Right lobe of liver (tissue), 6 donors: Measurements from ENCODE around the gene IGFL1. TPM values are rescaled to one million over a fixed set of nuclear protein-coding genes. Genes with fewer than 3 reads are reported as not detected.
"Not testable (repeated sequence)": the region's sequence is repeated elsewhere in the genome, so short reads cannot be mapped to it uniquely, and the experiment has no call there.

Experiments used
- ATAC-seq, 4 donors: fragments of 200-7000 bp; cut with Tn5 transposase; one replicate each; pipeline ENCODE4 v1.9.1; 2020; ENCODE audit warnings: mild to moderate bottlenecking in 4 of 4, moderate library complexity in 4 of 4
- DNase-seq, 3 donors: peaks; one replicate each; pipeline ENCODE4 v3.0.0-alpha.2; 2020
- H3K27ac ChIP-seq, 3 donors: fragments of 200-600 bp; one replicate each; pipeline ENCODE4 v1.8.0; 2022
- H3K27me3 ChIP-seq, 2 donors: fragments of 200-600 bp; one replicate each; pipeline ENCODE4 v1.8.0; 2022
- H3K36me3 ChIP-seq, 4 donors: fragments of 200-600 bp; sonication (generic) in 1 of 4; one replicate each; pipeline versions ENCODE4 v1.5.1 to v1.8.0; 2017 to 2022; ENCODE audit warnings: control low read depth in 1 of 4
- H3K4me1 ChIP-seq, 4 donors: fragments of 200-600 bp; sonication (generic) in 1 of 4; one replicate each; pipeline versions ENCODE4 v1.5.1 to v1.8.0; 2017 to 2022; ENCODE audit warnings: control low read depth in 1 of 4
- H3K4me3 ChIP-seq, 3 donors: fragments of 200-600 bp; one replicate each; pipeline ENCODE4 v1.8.0; 2022
- H3K9me3 ChIP-seq, 4 donors: fragments of 200-600 bp; sonication (generic) in 1 of 4; one replicate each; pipeline versions ENCODE4 v1.5.1 to v1.8.0; 2017 to 2022; ENCODE audit warnings: control low read depth in 1 of 4
- POLR2A ChIP-seq: fragments of 450-650 bp; IDR thresholded peaks from one replicate; pipeline ENCODE4 v1.6.1; 2017; ENCODE audit warnings: antibody characterized with exemption, mild to moderate bottlenecking
- WGBS: methylation state at CpG from one replicate; pipeline ENCODE4 v1.1.6; 2018; ENCODE audit warnings: low coverage, low lambda C conversion rate; ENCODE audit not compliant: insufficient coverage; ENCODE audit errors: missing lambda C conversion rate; 5-methylcytosine and 5-hydroxymethylcytosine counted together
- intact Hi-C, 2 donors: fragments of 100-400 bp; cut with DNase I; formaldehyde crosslinking; loops; one replicate each; pipeline versions ENCODE4 v1.11.2 to v1.14.1; 2022
- total RNA-seq, 6 experiments: library from RNA; depleted of rRNA in 2 of 6; stranded (reverse); fragments of >200 nt in 2 of 6; fragmentation: NEBNext Ultra II Directional in 3 of 6; extraction: Animal tissue kit (Norgen Biotek cat#: 25700) in 3 of 6; gene quantifications; one replicate each; pipeline versions ENCODE4 v1.1.0 to v1.2.4, GENCODE V29; 2016 to 2023
- TF ChIP-seq, protein P1 (sequence below), 4 donors: fragments of 200-600 bp in 3 of 4; fragments of 450-650 bp in 1 of 4; IDR thresholded peaks; one replicate each; pipeline versions ENCODE4 v1.5.1 to v1.8.0; 2016 to 2022; ENCODE audit warnings: antibody characterized with exemption in 4 of 4, mild to moderate bottlenecking in 2 of 4
- donor health status: DM: no; HTN: yes; CAD: no.
- donor health status: DM: no; HTN: no; CAD: no.
- donor health status: DM: no; HTN: no; CAD: no.
- donor health status: DM: no; HTN: yes; CAD: no.
- donor health status: DM: no; HTN: yes; CAD: no.

Gene IGFL1
- total RNA-seq, 6 experiments from 2014 or later: not detected

DNA sequence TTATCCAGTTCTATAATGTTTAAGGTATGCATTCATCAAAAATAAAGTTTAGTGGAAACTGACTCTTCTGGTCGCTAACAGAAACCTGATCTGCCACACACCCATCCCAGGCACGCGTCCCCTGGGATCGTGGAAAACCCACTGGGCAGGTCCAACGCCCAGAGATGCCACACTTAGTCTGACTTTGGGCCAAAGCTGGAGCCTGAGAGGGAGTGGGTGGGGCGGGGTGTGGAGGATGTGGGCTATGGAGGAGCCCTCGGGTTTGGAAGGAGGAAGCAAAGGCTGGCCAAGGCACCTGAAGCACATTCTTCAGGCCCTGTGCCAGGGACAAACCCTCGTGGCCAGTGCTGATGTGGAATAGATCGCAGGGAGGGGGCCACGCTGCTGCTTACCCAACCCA, 2.5 kb downstream of the IGFL1 start:
- DNase-seq (no peak), ATAC-seq (peak in 1 of 4 donors; percentile 10)
- TF ChIP-seq, protein P1, sequence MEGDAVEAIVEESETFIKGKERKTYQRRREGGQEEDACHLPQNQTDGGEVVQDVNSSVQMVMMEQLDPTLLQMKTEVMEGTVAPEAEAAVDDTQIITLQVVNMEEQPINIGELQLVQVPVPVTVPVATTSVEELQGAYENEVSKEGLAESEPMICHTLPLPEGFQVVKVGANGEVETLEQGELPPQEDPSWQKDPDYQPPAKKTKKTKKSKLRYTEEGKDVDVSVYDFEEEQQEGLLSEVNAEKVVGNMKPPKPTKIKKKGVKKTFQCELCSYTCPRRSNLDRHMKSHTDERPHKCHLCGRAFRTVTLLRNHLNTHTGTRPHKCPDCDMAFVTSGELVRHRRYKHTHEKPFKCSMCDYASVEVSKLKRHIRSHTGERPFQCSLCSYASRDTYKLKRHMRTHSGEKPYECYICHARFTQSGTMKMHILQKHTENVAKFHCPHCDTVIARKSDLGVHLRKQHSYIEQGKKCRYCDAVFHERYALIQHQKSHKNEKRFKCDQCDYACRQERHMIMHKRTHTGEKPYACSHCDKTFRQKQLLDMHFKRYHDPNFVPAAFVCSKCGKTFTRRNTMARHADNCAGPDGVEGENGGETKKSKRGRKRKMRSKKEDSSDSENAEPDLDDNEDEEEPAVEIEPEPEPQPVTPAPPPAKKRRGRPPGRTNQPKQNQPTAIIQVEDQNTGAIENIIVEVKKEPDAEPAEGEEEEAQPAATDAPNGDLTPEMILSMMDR (IDR thresholded peaks at IDR 0.05): no peak
- no peak for TF ChIP-seq POLR2A
- no peak overlapping the region for H3K27ac ChIP-seq
- 49% methylated on average over 6 of the region's 10 CpGs for WGBS
- H3K36me3 ChIP-seq: no peaks in the 10 kb centered on the region
- intact Hi-C loops: no loop called here
- H3K4me3 ChIP-seq: no peak overlapping the region
- no peaks in the 10 kb centered on the region for H3K4me1 ChIP-seq
- H3K9me3 ChIP-seq: no peaks in the 10 kb centered on the region
- H3K27me3 ChIP-seq: no peaks in the 10 kb centered on the region

DNA sequence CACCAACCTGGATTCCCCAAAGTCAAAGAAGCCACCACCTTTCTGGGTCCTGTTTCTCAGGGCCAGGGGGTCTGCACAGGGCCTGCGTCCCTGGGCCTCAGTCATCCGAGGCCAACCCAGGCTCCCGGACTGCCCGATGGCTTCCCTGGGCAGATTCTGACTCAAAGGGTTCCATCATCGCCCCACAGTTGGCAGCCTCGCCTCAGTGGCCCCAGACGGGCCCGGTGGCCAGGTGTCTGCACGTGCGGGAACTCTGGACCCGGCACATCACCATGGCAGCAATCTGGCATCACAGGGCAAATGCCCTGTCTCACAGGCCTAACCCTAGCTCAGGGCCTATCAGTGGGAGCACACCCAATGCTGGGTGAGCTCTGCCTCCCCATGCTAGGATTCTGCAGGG, 2.9 kb downstream of the IGFL1 start:
- H3K27ac ChIP-seq: no peak overlapping the region
- no peak for TF ChIP-seq POLR2A
- TF ChIP-seq, protein P1 (IDR thresholded peaks at IDR 0.05): no peak
- no peaks in the 10 kb centered on the region for H3K27me3 ChIP-seq
- no peaks in the 10 kb centered on the region for H3K36me3 ChIP-seq
- ATAC-seq (no peak), DNase-seq (no peak)
- H3K4me1 ChIP-seq: no peaks in the 10 kb centered on the region
- intact Hi-C loops: no loop called here
- no peaks in the 10 kb centered on the region for H3K9me3 ChIP-seq
- WGBS: no CpG with 5 or more reads among the region's 11 CpGs
- no peak overlapping the region for H3K4me3 ChIP-seq

DNA sequence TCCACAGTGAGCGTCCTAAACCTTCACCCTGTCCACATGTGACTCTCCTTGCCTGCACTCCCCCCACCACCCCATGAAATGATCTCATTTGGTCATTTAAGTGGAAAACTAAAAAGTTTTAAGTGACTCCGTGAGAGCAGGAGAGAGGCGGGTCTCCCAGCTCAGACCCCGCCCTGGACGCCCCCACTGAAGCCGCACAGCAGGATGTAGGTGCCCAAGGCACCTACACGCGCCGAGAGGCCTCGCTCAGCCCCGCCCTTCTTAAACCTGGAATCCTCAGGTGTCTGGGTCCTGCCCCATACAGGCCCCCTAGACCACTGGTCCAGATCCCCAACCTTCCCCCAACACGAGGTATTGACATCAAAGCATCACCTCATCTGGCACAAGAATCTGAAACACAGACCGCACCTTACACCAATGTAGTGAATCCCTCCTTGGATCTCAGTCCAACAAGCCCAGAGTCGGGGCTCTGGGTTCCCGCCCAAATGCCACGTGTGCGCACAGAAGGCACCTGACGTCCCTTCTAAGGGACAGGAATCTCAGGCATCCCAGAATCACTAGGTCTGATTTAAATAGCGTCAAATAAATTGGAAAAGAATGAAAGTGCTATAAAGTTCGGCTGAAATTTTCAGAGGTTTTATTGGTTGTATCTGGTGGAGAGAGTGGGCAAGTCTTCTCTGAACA, 3.5 kb downstream of the IGFL1 start:
- Histone ChIP-seq H3K27ac (no peak overlapping the region), H3K9me3 (no peaks in the 10 kb centered on the region), H3K36me3 (no peaks in the 10 kb centered on the region), H3K4me3 (no peak overlapping the region), H3K27me3 (no peaks in the 10 kb centered on the region), H3K4me1 (no peaks in the 10 kb centered on the region)
- intact Hi-C loops: no loop called here
- WGBS: 77% methylated on average over 11 of the region's 20 CpGs
- no peak for DNase-seq
- TF ChIP-seq POLR2A: no peak
- TF ChIP-seq, protein P1 (IDR thresholded peaks at IDR 0.05): no peak
- no peak for ATAC-seq

DNA sequence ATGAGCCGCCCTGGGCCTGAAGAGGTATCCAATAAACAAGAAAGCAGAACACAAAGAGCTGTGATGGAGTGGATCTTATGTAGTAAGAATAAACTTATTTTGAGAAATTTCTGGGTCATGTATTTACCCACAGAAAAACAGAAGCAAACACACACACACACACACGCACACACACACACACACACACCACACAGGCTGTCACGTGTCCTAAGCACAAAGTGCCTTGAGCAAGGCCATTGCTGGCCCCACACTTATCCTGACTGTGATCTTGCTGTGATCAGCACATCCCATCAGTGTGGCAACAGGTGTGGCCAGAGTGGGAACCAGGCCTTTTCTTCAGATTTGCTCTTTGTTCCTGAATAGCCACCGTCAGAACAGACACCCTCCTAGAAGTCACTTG, 4.3 kb downstream of the IGFL1 start:
- H3K4me1 ChIP-seq, H3K9me3 ChIP-seq, H3K27me3 ChIP-seq, H3K27ac ChIP-seq, intact Hi-C loops, DNase-seq, H3K36me3 ChIP-seq, H3K4me3 ChIP-seq, ATAC-seq: not testable (repeated sequence)
- 61% methylated on average over 4 of the region's 4 CpGs for WGBS

DNA sequence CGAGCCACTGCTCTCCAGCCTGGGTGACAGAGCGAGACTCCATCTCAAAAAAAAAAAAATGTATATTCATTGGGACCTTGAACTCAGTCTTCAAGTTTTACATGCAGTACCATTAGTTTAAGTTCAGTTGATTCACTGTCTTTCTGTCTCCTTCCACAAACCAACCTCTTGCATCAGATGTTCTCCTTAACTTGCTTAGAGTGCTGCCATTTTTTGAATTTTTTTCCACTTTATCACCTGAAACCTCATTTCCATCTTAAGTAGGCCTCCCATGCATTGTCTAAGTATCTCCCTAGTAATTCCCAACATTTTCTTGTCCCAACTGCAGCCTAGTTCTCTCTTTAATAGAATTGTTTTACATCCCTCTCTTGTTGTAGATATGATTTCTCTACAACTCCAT, 8.6 kb downstream of the IGFL1 start:
- not testable (repeated sequence) for DNase-seq, H3K4me3 ChIP-seq

More for the DNA sequence above, 8.6 kb downstream of the IGFL1 start:
- 73% methylated on average over 2 of the region's 2 CpGs for whole genome bisulfite sequencing
- H3K27me3 ChIP-seq, H3K4me1 ChIP-seq, H3K36me3 ChIP-seq, ATAC-seq, H3K27ac ChIP-seq, H3K9me3 ChIP-seq, intact Hi-C loops: not testable (repeated sequence)
